ENCODE results near the gene MAN2B2.

DNA sequence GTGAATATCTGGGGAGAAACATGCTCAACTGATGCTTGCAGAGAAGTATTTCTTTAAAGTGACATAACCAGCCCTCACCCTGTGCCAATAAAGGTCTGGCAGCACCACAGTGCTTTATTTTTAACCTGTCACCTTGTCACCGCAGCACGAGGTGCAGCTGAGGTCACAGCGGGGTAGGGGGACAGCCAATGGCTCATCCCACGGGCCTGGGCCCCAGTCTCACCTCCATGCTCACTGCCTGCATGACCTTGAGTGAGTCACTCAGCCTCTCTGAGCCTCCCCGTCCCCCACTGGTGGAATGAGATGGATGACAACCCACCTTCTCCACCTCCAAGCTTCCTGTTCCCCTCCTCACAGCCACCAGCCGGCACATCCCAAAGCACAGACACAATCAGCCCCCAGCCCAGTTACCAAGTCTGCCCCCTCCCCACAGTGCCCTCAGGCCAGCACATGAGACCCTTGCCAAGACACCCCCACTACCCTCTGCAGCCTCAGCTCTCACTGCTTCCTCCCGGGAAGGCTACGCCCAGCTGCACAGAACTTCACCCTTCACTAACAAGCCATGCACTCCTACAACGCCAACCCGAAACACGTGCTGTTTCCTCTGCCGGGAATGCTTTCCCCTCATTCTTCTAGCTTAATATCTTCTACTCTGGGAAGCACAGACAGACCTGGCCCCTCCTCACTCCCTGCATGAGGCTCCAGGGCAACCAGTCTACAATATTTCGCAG, 24.9 kb upstream of the MAN2B2 start:
- TF ChIP-seq, protein P1, sequence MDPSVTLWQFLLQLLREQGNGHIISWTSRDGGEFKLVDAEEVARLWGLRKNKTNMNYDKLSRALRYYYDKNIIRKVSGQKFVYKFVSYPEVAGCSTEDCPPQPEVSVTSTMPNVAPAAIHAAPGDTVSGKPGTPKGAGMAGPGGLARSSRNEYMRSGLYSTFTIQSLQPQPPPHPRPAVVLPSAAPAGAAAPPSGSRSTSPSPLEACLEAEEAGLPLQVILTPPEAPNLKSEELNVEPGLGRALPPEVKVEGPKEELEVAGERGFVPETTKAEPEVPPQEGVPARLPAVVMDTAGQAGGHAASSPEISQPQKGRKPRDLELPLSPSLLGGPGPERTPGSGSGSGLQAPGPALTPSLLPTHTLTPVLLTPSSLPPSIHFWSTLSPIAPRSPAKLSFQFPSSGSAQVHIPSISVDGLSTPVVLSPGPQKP (IDR thresholded peaks at IDR 0.05; ENCODE audit: borderline replicate concordance, low read depth, low read length), result no peak
- TF ChIP-seq, protein P2, sequence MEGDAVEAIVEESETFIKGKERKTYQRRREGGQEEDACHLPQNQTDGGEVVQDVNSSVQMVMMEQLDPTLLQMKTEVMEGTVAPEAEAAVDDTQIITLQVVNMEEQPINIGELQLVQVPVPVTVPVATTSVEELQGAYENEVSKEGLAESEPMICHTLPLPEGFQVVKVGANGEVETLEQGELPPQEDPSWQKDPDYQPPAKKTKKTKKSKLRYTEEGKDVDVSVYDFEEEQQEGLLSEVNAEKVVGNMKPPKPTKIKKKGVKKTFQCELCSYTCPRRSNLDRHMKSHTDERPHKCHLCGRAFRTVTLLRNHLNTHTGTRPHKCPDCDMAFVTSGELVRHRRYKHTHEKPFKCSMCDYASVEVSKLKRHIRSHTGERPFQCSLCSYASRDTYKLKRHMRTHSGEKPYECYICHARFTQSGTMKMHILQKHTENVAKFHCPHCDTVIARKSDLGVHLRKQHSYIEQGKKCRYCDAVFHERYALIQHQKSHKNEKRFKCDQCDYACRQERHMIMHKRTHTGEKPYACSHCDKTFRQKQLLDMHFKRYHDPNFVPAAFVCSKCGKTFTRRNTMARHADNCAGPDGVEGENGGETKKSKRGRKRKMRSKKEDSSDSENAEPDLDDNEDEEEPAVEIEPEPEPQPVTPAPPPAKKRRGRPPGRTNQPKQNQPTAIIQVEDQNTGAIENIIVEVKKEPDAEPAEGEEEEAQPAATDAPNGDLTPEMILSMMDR (conservative IDR thresholded peaks at IDR 0.05; ENCODE audit: low read depth, low read length), result no peak
- no peak for TF ChIP-seq RAD21 (IDR thresholded peaks at IDR 0.05; ENCODE audit: low read length)
- no peak for TF ChIP-seq MXI1 (IDR thresholded peaks at IDR 0.05; ENCODE audit: borderline replicate concordance, low read depth, low read length)
- TF ChIP-seq FOS (IDR thresholded peaks at IDR 0.05; ENCODE audit: low read depth, low read length), result no peak
- no peak for TF ChIP-seq POLR2A (IDR thresholded peaks at IDR 0.05; ENCODE audit: low read depth, low read length)
- TF ChIP-seq, protein P3, sequence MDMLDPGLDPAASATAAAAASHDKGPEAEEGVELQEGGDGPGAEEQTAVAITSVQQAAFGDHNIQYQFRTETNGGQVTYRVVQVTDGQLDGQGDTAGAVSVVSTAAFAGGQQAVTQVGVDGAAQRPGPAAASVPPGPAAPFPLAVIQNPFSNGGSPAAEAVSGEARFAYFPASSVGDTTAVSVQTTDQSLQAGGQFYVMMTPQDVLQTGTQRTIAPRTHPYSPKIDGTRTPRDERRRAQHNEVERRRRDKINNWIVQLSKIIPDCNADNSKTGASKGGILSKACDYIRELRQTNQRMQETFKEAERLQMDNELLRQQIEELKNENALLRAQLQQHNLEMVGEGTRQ (IDR thresholded peaks at IDR 0.05; ENCODE audit: low read depth, low read length), result no peak
- TF ChIP-seq CHD1 (IDR thresholded peaks at IDR 0.05; ENCODE audit: low read depth, low read length), result no peak
- TF ChIP-seq MAZ (IDR thresholded peaks at IDR 0.05; ENCODE audit: borderline replicate concordance, low read depth, low read length), result no peak
- no peak for TF ChIP-seq RFX5 (IDR thresholded peaks at IDR 0.05; ENCODE audit: low read depth, low read length)
- TF ChIP-seq CEBPB (IDR thresholded peaks at IDR 0.05; ENCODE audit: low read depth, low read length), result no peak

Data from IMR-90 (cell line).